Activated CD4-positive, alpha-beta T cell treated with anti-CD3 and anti-CD28 coated beads, Interleukin-2, amount 50 U/mL, for 24 hours (primary cell): ENCODE measurements around the gene TRIM45.

Experiments used
- DNase-seq, 2 donors: peaks; one replicate each; pipeline ENCODE4 v3.0.0-alpha.2; 2020; ENCODE audit warnings: low read depth in 1 of 2, low spot score in 1 of 2

The TRIM45 gene

GRCh38 chr1:117101334-117101733 is 20.2 kb downstream of the TRIM45 start:
- no peak for DNase-seq

- DNase-seq = no peak
Measured at GRCh38 chr1:117098287-117098890, 23.2 kb downstream of the TRIM45 start.

GRCh38 chr1:117097443-117097842 is 24.1 kb downstream of the TRIM45 start:
- no peak for DNase-seq

GRCh38 chr1:117096951-117097408 is 24.6 kb downstream of the TRIM45 start:
- no peak for DNase-seq

GRCh38 chr1:117094841-117095604 is 26.5 kb downstream of the TRIM45 start:
- DNase-seq = no peak

- peak in 1 of 2 donors; percentile 35 for DNase-seq
Measured at GRCh38 chr1:117093870-117094621, 27.5 kb downstream of the TRIM45 start.

GRCh38 chr1:117093091-117093534 is 28.4 kb downstream of the TRIM45 start:
- no peak for DNase-seq

GRCh38 chr1:117092594-117092993 is 29.0 kb downstream of the TRIM45 start:
- no peak for DNase-seq

- DNase-seq = no peak
Measured at GRCh38 chr1:117089996-117090395, 31.6 kb downstream of the TRIM45 start.

GRCh38 chr1:117087686-117088085 is 33.9 kb downstream of the TRIM45 start:
- DNase-seq = no peak

GRCh38 chr1:117084231-117084630 is 37.3 kb downstream of the TRIM45 start:
- no peak for DNase-seq

- no peak for DNase-seq
Measured at GRCh38 chr1:117079737-117080136, 41.8 kb downstream of the TRIM45 start.

- peak in 1 of 2 donors; percentile 71 for DNase-seq
Measured at GRCh38 chr1:117077267-117077666, 44.3 kb downstream of the TRIM45 start.

- no peak for DNase-seq
Measured at GRCh38 chr1:117076648-117077047, 44.9 kb downstream of the TRIM45 start.

- no peak for DNase-seq
Measured at GRCh38 chr1:117070124-117070523, 51.4 kb downstream of the TRIM45 start.

GRCh38 chr1:117069220-117069844 is 52.2 kb downstream of the TRIM45 start:
- DNase-seq = no peak

- DNase-seq = no peak
Measured at GRCh38 chr1:117068580-117068979, 53.0 kb downstream of the TRIM45 start.

GRCh38 chr1:117067533-117068370 is 53.8 kb downstream of the TRIM45 start:
- DNase-seq = peak in 1 of 2 donors; percentile 18

GRCh38 chr1:117066367-117066766 is 55.2 kb downstream of the TRIM45 start:
- no peak for DNase-seq

GRCh38 chr1:117061986-117062415 is 59.5 kb downstream of the TRIM45 start:
- peak in 1 of 2 donors; percentile 50 for DNase-seq
